WTC11 (cell line): ENCODE results near the gene RPL10. TPM values are rescaled to one million over a fixed set of nuclear protein-coding genes. Genes with fewer than 3 reads are reported as not detected.

ENCODE experiments used
- ATAC-seq: fragments of 200-7000 bp; cut with Tn5 transposase; 2 replicates; pipeline ENCODE4 v1.10.0; 2021; ENCODE audit warnings: mild to moderate bottlenecking, moderate library complexity
- CTCF ChIA-PET: fragments of 300-600 bp; sonication (Branson Sonifier 250); formaldehyde crosslinking; loops from one replicate; lab custom pipeline; 2021; ENCODE audit warnings: antibody characterized with exemption; lab: Charles Lee
- POLR2A ChIA-PET: fragments of 350-600 bp; sonication (Branson Sonifier 250); formaldehyde crosslinking; loops from one replicate; lab custom pipeline; 2021; ENCODE audit warnings: antibody characterized with exemption; lab: Charles Lee
- DNase-seq: peaks from one replicate; pipeline ENCODE4 v3.0.0; 2021; ENCODE audit warnings: low spot score
- H3K27ac Mint-ChIP-seq: 2 replicates; pipeline ENCODE4 v1.8.0; 2021; ENCODE audit warnings: mixed read lengths
- H3K27me3 Mint-ChIP-seq: 2 replicates; pipeline ENCODE4 v1.8.0; 2021; ENCODE audit warnings: low read depth, mild to moderate bottlenecking, moderate library complexity, mixed read lengths
- H3K36me3 Mint-ChIP-seq: 2 replicates; pipeline ENCODE4 v1.8.0; 2021; ENCODE audit warnings: mixed read lengths
- H3K4me1 Mint-ChIP-seq: 2 replicates; pipeline ENCODE4 v1.8.0; 2022; ENCODE audit warnings: mixed read lengths
- H3K4me3 Mint-ChIP-seq: 2 replicates; pipeline ENCODE4 v1.8.0; 2021; ENCODE audit warnings: mild to moderate bottlenecking, moderate library complexity, mixed read lengths
- H3K9me3 Mint-ChIP-seq: 2 replicates; pipeline ENCODE4 v1.8.0; 2021; ENCODE audit warnings: mixed read lengths
- AFF4 ChIP-seq: sonication (generic); formaldehyde crosslinking; IDR thresholded peaks from 2 replicates; pipeline ENCODE4 v1.8.1; 2023; ENCODE audit warnings: mild to moderate bottlenecking, missing genetic modification reagents, borderline replicate concordance
- CDX4 ChIP-seq: fragments of 250-450 bp; sonication (Bioruptor Pico); IDR thresholded peaks from 2 replicates; pipeline ENCODE4 v1.9.0; 2021; ENCODE audit warnings: moderate library complexity, mild to moderate bottlenecking, inconsistent platforms, borderline replicate concordance
- CTCF ChIP-seq: fragments of 200-600 bp; IDR thresholded peaks from 2 replicates; pipeline ENCODE4 v1.8.0; 2022; ENCODE audit warnings: antibody characterized with exemption
- EMX1 ChIP-seq: fragments of 250-450 bp; sonication (Bioruptor Pico); IDR thresholded peaks from 2 replicates; pipeline ENCODE4 v1.8.0; 2021; ENCODE audit warnings: mild to moderate bottlenecking
- FOXJ3 ChIP-seq: sonication (generic); formaldehyde crosslinking; IDR thresholded peaks from 2 replicates; pipeline ENCODE4 v1.9.0; 2021; ENCODE audit warnings: missing genetic modification reagents, mild to moderate bottlenecking, borderline replicate concordance
- HMGXB4 ChIP-seq: sonication (generic); formaldehyde crosslinking; IDR thresholded peaks from 2 replicates; pipeline ENCODE4 v1.8.1; 2023; ENCODE audit warnings: mild to moderate bottlenecking, moderate library complexity, missing genetic modification reagents
- JUN ChIP-seq: sonication (generic); formaldehyde crosslinking; IDR thresholded peaks from 2 replicates; pipeline ENCODE4 v1.8.0; 2023; ENCODE audit warnings: mild to moderate bottlenecking, missing genetic modification reagents
- KAT7 ChIP-seq: sonication (generic); formaldehyde crosslinking; IDR thresholded peaks from 2 replicates; pipeline ENCODE4 v1.8.1; 2023; ENCODE audit warnings: missing genetic modification reagents, mild to moderate bottlenecking, borderline replicate concordance
- NFE2L1 ChIP-seq: sonication (generic); formaldehyde crosslinking; IDR thresholded peaks from 2 replicates; pipeline ENCODE4 v1.8.1; 2023; ENCODE audit warnings: missing genetic modification reagents
- PRDM15 ChIP-seq: sonication (generic); formaldehyde crosslinking; IDR thresholded peaks from 2 replicates; pipeline ENCODE4 v1.8.0; 2022; ENCODE audit warnings: missing genetic modification reagents
- PREB ChIP-seq: sonication (generic); formaldehyde crosslinking; IDR thresholded peaks from 2 replicates; pipeline ENCODE4 v1.8.1; 2022; ENCODE audit warnings: mild to moderate bottlenecking, missing genetic modification reagents, moderate library complexity, borderline replicate concordance
- TEAD4 ChIP-seq: sonication (generic); formaldehyde crosslinking; IDR thresholded peaks from 2 replicates; pipeline ENCODE4 v1.8.0; 2022; ENCODE audit warnings: mild to moderate bottlenecking, missing genetic modification reagents
- ZBTB21 ChIP-seq: sonication (generic); formaldehyde crosslinking; IDR thresholded peaks from 2 replicates; pipeline ENCODE4 v1.8.1; 2023; ENCODE audit warnings: mild to moderate bottlenecking, missing genetic modification reagents, borderline replicate concordance
- ZNF219 ChIP-seq: sonication (generic); formaldehyde crosslinking; IDR thresholded peaks from 2 replicates; pipeline ENCODE4 v1.8.0; 2023; ENCODE audit warnings: missing genetic modification reagents, mild to moderate bottlenecking, borderline replicate concordance
- ZNF232 ChIP-seq: sonication (generic); formaldehyde crosslinking; IDR thresholded peaks from 2 replicates; pipeline ENCODE4 v1.8.0; 2022; ENCODE audit warnings: mild to moderate bottlenecking, missing genetic modification reagents
- ZNF263 ChIP-seq: sonication (generic); formaldehyde crosslinking; IDR thresholded peaks from 2 replicates; pipeline ENCODE4 v1.8.1; 2022; ENCODE audit warnings: low read depth, mild to moderate bottlenecking, moderate library complexity, missing genetic modification reagents
- ZNF281 ChIP-seq: sonication (generic); formaldehyde crosslinking; IDR thresholded peaks from 2 replicates; pipeline ENCODE4 v1.8.0; 2023; ENCODE audit warnings: mild to moderate bottlenecking, missing genetic modification reagents
- ZNF317 ChIP-seq: sonication (generic); formaldehyde crosslinking; IDR thresholded peaks from 2 replicates; pipeline ENCODE4 v1.8.1; 2023; ENCODE audit warnings: low read depth, mild to moderate bottlenecking, moderate library complexity, missing genetic modification reagents, borderline replicate concordance
- ZNF671 ChIP-seq: fragments of 250-450 bp; sonication (Bioruptor Pico); IDR thresholded peaks from 2 replicates; pipeline ENCODE4 v1.8.0; 2021; ENCODE audit warnings: mild to moderate bottlenecking
- total RNA-seq: library from RNA; stranded (reverse); gene quantifications from 3 replicates; pipeline ENCODE4 v1.2.3, GENCODE V29; 2021

The RPL10 gene
- total RNA-seq, 1 experiment from 2014 or later, result 2,241 TPM

GRCh38 chrX:154430479-154430878 lies 32.3 kb downstream of the RPL10 start:
- TF ChIP-seq ZNF232 (CRISPR knock-in tag), result no peak
- TF ChIP-seq ZNF671 (CRISPR knock-in tag), result no peak
- TF ChIP-seq CTCF, result no peak
- TF ChIP-seq KAT7, result no peak
- no peak for TF ChIP-seq PRDM15
- no peak for TF ChIP-seq FOXJ3
- TF ChIP-seq ZNF317 (CRISPR knock-in tag), result no peak
- Mint-ChIP-seq H3K27me3 (no peaks in the 10 kb centered on the region), H3K4me3 (peak overlapping the region; percentile 25), H3K36me3 (peaks cover 10% of the 10 kb centered on the region; the same call in 1 of the 2 replicates), H3K27ac (peak overlapping the region; percentile 17; the same call in 1 of the 2 replicates), H3K9me3 (no peaks in the 10 kb centered on the region), H3K4me1 (peaks cover 17% of the 10 kb centered on the region)
- ChIA-PET POLR2A (no interaction called here), CTCF (no interaction called here)
- ATAC-seq, result no peak
- no peak for DNase-seq

GRCh38 chrX:154430916-154431315 lies 32.7 kb downstream of the RPL10 start:
- H3K9me3 Mint-ChIP-seq, result no peaks in the 10 kb centered on the region
- H3K27me3 Mint-ChIP-seq, result no peaks in the 10 kb centered on the region
- no peak for DNase-seq
- peaks cover 21% of the 10 kb centered on the region for H3K4me1 Mint-ChIP-seq
- no peak for ATAC-seq
- H3K4me3 Mint-ChIP-seq, result no peak overlapping the region
- H3K36me3 Mint-ChIP-seq, result peaks cover 10% of the 10 kb centered on the region; the same call in 1 of the 2 replicates
- POLR2A ChIA-PET, result no interaction called here
- CTCF ChIA-PET, result no interaction called here
- H3K27ac Mint-ChIP-seq, result peak overlapping the region; percentile 17; the same call in 1 of the 2 replicates
- TF ChIP-seq ZNF281 (CRISPR knock-in tag) (no peak), ZNF219 (CRISPR knock-in tag) (no peak), HMGXB4 (CRISPR knock-in tag) (no peak), TEAD4 (CRISPR knock-in tag) (no peak), PREB (CRISPR knock-in tag) (no peak), EMX1 (CRISPR knock-in tag) (no peak), NFE2L1 (CRISPR knock-in tag) (no peak), AFF4 (CRISPR knock-in tag) (no peak), ZBTB21 (CRISPR knock-in tag) (no peak), JUN (CRISPR knock-in tag) (no peak), CDX4 (CRISPR knock-in tag) (no peak), ZNF263 (CRISPR knock-in tag) (no peak)
